GM12878 (cell line): ENCODE data around the gene DLX3.

ENCODE experiments used
- CBFB ChIP-seq: IDR thresholded peaks from 2 replicates; pipeline ENCODE4 v1.6.1; 2016; ENCODE audit warnings: antibody characterized with exemption, low read depth
- CHD2 ChIP-seq: IDR thresholded peaks from 2 replicates; pipeline ENCODE4 v1.6.1; 2011; ENCODE audit warnings: low read depth, low read length, improper control_type of control experiment, borderline replicate concordance
- GABPA ChIP-seq: IDR thresholded peaks from 2 replicates; pipeline ENCODE4 v1.6.1; 2014; ENCODE audit warnings: antibody characterized with exemption, low read depth, mild to moderate bottlenecking, inconsistent platforms
- POLR2A ChIP-seq: IDR thresholded peaks from 2 replicates; pipeline ENCODE4 v1.6.1; 2011; ENCODE audit warnings: low read depth, mild to moderate bottlenecking, low read length
- POLR2AphosphoS5 ChIP-seq: IDR thresholded peaks from 2 replicates; pipeline ENCODE4 v1.6.1; 2011; ENCODE audit warnings: mild to moderate bottlenecking, low read length, inconsistent platforms
- REST ChIP-seq: IDR thresholded peaks from 2 replicates; pipeline ENCODE4 v1.6.1; 2012; ENCODE audit warnings: mild to moderate bottlenecking, low read depth, low read length
- ZSCAN29 ChIP-seq: fragments of 450-650 bp; IDR thresholded peaks from 2 replicates; pipeline ENCODE4 v1.6.1; 2017; ENCODE audit warnings: mild to moderate bottlenecking, moderate library complexity
- TF ChIP-seq, protein P1 (sequence below): fragments of 450-650 bp; IDR thresholded peaks from 2 replicates; pipeline ENCODE4 v1.6.1; 2016; ENCODE audit warnings: mild to moderate bottlenecking, moderate library complexity, borderline replicate concordance
- TF ChIP-seq, protein P2 (sequence below): fragments of 450-650 bp; formaldehyde crosslinking; IDR thresholded peaks from 2 replicates; pipeline ENCODE4 v1.5.0; 2022; ENCODE audit warnings: mild to moderate bottlenecking, missing genetic modification characterization

- TF ChIP-seq CHD2 (no peak), POLR2A (no peak), POLR2AphosphoS5 (no peak), ZSCAN29 (no peak), GABPA (no peak), CBFB (no peak), REST (no peak)
- TF ChIP-seq, protein P1, sequence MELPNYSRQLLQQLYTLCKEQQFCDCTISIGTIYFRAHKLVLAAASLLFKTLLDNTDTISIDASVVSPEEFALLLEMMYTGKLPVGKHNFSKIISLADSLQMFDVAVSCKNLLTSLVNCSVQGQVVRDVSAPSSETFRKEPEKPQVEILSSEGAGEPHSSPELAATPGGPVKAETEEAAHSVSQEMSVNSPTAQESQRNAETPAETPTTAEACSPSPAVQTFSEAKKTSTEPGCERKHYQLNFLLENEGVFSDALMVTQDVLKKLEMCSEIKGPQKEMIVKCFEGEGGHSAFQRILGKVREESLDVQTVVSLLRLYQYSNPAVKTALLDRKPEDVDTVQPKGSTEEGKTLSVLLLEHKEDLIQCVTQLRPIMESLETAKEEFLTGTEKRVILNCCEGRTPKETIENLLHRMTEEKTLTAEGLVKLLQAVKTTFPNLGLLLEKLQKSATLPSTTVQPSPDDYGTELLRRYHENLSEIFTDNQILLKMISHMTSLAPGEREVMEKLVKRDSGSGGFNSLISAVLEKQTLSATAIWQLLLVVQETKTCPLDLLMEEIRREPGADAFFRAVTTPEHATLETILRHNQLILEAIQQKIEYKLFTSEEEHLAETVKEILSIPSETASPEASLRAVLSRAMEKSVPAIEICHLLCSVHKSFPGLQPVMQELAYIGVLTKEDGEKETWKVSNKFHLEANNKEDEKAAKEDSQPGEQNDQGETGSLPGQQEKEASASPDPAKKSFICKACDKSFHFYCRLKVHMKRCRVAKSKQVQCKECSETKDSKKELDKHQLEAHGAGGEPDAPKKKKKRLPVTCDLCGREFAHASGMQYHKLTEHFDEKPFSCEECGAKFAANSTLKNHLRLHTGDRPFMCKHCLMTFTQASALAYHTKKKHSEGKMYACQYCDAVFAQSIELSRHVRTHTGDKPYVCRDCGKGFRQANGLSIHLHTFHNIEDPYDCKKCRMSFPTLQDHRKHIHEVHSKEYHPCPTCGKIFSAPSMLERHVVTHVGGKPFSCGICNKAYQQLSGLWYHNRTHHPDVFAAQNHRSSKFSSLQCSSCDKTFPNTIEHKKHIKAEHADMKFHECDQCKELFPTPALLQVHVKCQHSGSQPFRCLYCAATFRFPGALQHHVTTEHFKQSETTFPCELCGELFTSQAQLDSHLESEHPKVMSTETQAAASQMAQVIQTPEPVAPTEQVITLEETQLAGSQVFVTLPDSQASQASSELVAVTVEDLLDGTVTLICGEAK: no peak
- TF ChIP-seq, protein P2, sequence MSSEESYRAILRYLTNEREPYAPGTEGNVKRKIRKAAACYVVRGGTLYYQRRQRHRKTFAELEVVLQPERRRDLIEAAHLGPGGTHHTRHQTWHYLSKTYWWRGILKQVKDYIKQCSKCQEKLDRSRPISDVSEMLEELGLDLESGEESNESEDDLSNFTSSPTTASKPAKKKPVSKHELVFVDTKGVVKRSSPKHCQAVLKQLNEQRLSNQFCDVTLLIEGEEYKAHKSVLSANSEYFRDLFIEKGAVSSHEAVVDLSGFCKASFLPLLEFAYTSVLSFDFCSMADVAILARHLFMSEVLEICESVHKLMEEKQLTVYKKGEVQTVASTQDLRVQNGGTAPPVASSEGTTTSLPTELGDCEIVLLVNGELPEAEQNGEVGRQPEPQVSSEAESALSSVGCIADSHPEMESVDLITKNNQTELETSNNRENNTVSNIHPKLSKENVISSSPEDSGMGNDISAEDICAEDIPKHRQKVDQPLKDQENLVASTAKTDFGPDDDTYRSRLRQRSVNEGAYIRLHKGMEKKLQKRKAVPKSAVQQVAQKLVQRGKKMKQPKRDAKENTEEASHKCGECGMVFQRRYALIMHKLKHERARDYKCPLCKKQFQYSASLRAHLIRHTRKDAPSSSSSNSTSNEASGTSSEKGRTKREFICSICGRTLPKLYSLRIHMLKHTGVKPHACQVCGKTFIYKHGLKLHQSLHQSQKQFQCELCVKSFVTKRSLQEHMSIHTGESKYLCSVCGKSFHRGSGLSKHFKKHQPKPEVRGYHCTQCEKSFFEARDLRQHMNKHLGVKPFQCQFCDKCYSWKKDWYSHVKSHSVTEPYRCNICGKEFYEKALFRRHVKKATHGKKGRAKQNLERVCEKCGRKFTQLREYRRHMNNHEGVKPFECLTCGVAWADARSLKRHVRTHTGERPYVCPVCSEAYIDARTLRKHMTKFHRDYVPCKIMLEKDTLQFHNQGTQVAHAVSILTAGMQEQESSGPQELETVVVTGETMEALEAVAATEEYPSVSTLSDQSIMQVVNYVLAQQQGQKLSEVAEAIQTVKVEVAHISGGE (CRISPR knock-in tag): no peak
These were observed 2.7 kb downstream of the DLX3 start for GRCh38 chr17:49992191-49992932.
